ENCODE data around the gene LPGAT1. TPM values are rescaled to one million over a fixed set of nuclear protein-coding genes. Genes with fewer than 3 reads are reported as not detected.

LPGAT1 gene
- total and polyA plus RNA-seq, 2 of the 13 experiments (the other 11 are each of a cell fraction or from before 2014, with no cell fraction given): 12.1 to 48.3 TPM

- TF ChIP-seq GMEB2 (CRISPR knock-in tag; IDR thresholded peaks at IDR 0.05; ENCODE audit: low read depth): no peak
- peak in 1 of 2 experiments; percentile 12; a peak in 1 of 4 replicates for TF ChIP-seq EP300 (IDR thresholded peaks at IDR 0.05; ENCODE audit: low read depth in 2 of 2, low read length in 2 of 2)
- TF ChIP-seq EP300 (CRISPR knock-in tag; IDR thresholded peaks at IDR 0.05; ENCODE audit: borderline replicate concordance): no peak
- TF ChIP-seq MXD3 (CRISPR knock-in tag; IDR thresholded peaks at IDR 0.05): no peak
- no peak for TF ChIP-seq PPARG (CRISPR knock-in tag; conservative IDR thresholded peaks at IDR 0.05)
- TF ChIP-seq ELF3 (CRISPR knock-in tag; IDR thresholded peaks at IDR 0.05): peak; percentile 27; the same call in 1 of the 2 replicates
- peak; percentile 69 for TF ChIP-seq STAG1 (CRISPR knock-in tag; IDR thresholded peaks at IDR 0.05)
- no peak for TF ChIP-seq U2AF2 (IDR thresholded peaks at IDR 0.05; ENCODE audit: low read depth, low read length)
- TF ChIP-seq DR1 (CRISPR knock-in tag; IDR thresholded peaks at IDR 0.05): 0 out of 2 replicates have a peak, but pooled peaks have one; percentile 23
- 0 out of 2 replicates have a peak, but pooled peaks have one; percentile 66 for TF ChIP-seq ZNF547 (CRISPR knock-in tag; IDR thresholded peaks at IDR 0.05)
- 0 out of 2 replicates have a peak, but pooled peaks have one; percentile 36 for TF ChIP-seq ZSCAN30 (CRISPR knock-in tag; IDR thresholded peaks at IDR 0.05)
- peak; percentile 28; the same call in 1 of the 2 replicates for TF ChIP-seq ZNF749 (CRISPR knock-in tag; IDR thresholded peaks at IDR 0.05; ENCODE audit: borderline replicate concordance)
- no peak for TF ChIP-seq STAT5B (CRISPR knock-in tag; IDR thresholded peaks at IDR 0.05)
- no peak for TF ChIP-seq ZNF234 (CRISPR knock-in tag; conservative IDR thresholded peaks at IDR 0.05)
- TF ChIP-seq SALL2 (CRISPR knock-in tag; IDR thresholded peaks at IDR 0.05): no peak
- TF ChIP-seq LRRFIP1 (CRISPR knock-in tag; conservative IDR thresholded peaks at IDR 0.05): no peak
- TF ChIP-seq ZC3H4 (CRISPR knock-in tag; IDR thresholded peaks at IDR 0.05; ENCODE audit: borderline replicate concordance): no peak
- TF ChIP-seq ZBTB25 (CRISPR knock-in tag; IDR thresholded peaks at IDR 0.05): no peak
These were observed at the start of gene LPGAT1 (continued) for GRCh38 chr1:211830328-211831142.

Data from HepG2 (cell line).